Suprapubic skin (tissue), 4 donors: ENCODE results near the gene RAD50.

Experiments
- CTCF ChIP-seq, 2 donors: fragments of 200-600 bp in 1 of 2; fragments of 450-650 bp in 1 of 2; sonication (generic) in 1 of 2; IDR thresholded peaks; one replicate each; pipeline ENCODE4 v1.5.1; 2016 to 2019; ENCODE audit warnings: antibody characterized with exemption in 2 of 2, mild to moderate bottlenecking in 1 of 2, moderate library complexity in 1 of 2
- EP300 ChIP-seq: sonication (generic); formaldehyde crosslinking; IDR thresholded peaks from one replicate; pipeline ENCODE4 v1.6.1; 2017; ENCODE audit warnings: antibody characterized with exemption
- POLR2A ChIP-seq, 2 donors: fragments of 450-650 bp; IDR thresholded peaks; one replicate each; pipeline ENCODE4 v1.6.1; 2017; ENCODE audit warnings: antibody characterized with exemption in 2 of 2, mild to moderate bottlenecking in 2 of 2, moderate library complexity in 2 of 2
- POLR2AphosphoS5 ChIP-seq, 3 donors: sonication (generic); formaldehyde crosslinking; IDR thresholded peaks; one replicate each; pipeline ENCODE4 v1.6.1; 2017; ENCODE audit warnings: antibody characterized with exemption in 3 of 3

- TF ChIP-seq CTCF (IDR thresholded peaks at IDR 0.05): no peak
- TF ChIP-seq POLR2AphosphoS5 (IDR thresholded peaks at IDR 0.05): no peak
- no peak for TF ChIP-seq EP300
- TF ChIP-seq POLR2A (IDR thresholded peaks at IDR 0.05): no peak
These were observed 111.3 kb downstream of the RAD50 start for GRCh38 chr5:132667761-132668705.
